Glomerular endothelial cell (primary cell): ENCODE results near the gene TMEM164. TPM values are rescaled to one million over a fixed set of nuclear protein-coding genes. Genes with fewer than 3 reads are reported as not detected.

ENCODE experiments used
- DNase-seq: peaks from one replicate; pipeline ENCODE4 v3.0.0-alpha.2; 2011; ENCODE audit warnings: low read depth, low spot score; ENCODE audit errors: extremely low read depth
- total RNA-seq: library from RNA; depleted of rRNA; stranded (reverse); fragments of >200 nt; gene quantifications from 2 replicates; pipeline ENCODE4 v1.2.3, GENCODE V29; 2015

The TMEM164 gene
- total RNA-seq, 1 donor from 2014 or later, result 11.0 TPM

- DNase-seq, result no peak
Measured at GRCh38 chrX:110159865-110160264, 157.0 kb downstream of the TMEM164 start.

- DNase-seq, result no peak
Measured at GRCh38 chrX:110161361-110161686, 158.4 kb downstream of the TMEM164 start.

GRCh38 chrX:110162131-110162530 lies 159.2 kb downstream of the TMEM164 start:
- DNase-seq, result no peak

GRCh38 chrX:110162867-110163266 lies 160.0 kb downstream of the TMEM164 start:
- no peak for DNase-seq

- no peak for DNase-seq
Measured at GRCh38 chrX:110163488-110163887, 160.6 kb downstream of the TMEM164 start.

GRCh38 chrX:110167952-110168451 lies 165.1 kb downstream of the TMEM164 start:
- DNase-seq, result no peak

GRCh38 chrX:110168585-110168984 lies 165.7 kb downstream of the TMEM164 start:
- DNase-seq, result no peak

- no peak for DNase-seq
Measured at GRCh38 chrX:110170029-110170428, 167.1 kb downstream of the TMEM164 start.

GRCh38 chrX:110171442-110171841 lies 168.5 kb downstream of the TMEM164 start:
- DNase-seq, result no peak

- DNase-seq, result no peak
Measured at GRCh38 chrX:110172215-110172614, 169.3 kb downstream of the TMEM164 start.

GRCh38 chrX:110173192-110174175 lies 170.6 kb downstream of the TMEM164 start:
- no peak for DNase-seq

- DNase-seq, result no peak
Measured at GRCh38 chrX:110175146-110175545, 172.2 kb downstream of the TMEM164 start.

GRCh38 chrX:110175696-110176095 lies 172.8 kb downstream of the TMEM164 start:
- DNase-seq, result no peak

- DNase-seq, result no peak
Measured at GRCh38 chrX:110178179-110178865, 175.4 kb downstream of the TMEM164 start.

GRCh38 chrX:110180176-110180927 lies 177.4 kb downstream of the TMEM164 start:
- DNase-seq, result no peak

- DNase-seq, result no peak
Measured at GRCh38 chrX:110180928-110181310, 178.0 kb downstream of the TMEM164 start.

GRCh38 chrX:110181459-110182137 lies 178.7 kb downstream of the TMEM164 start:
- no peak for DNase-seq

GRCh38 chrX:110182362-110182761 lies 179.4 kb downstream of the TMEM164 start:
- DNase-seq, result no peak

GRCh38 chrX:110182865-110183264 lies 180.0 kb downstream of the TMEM164 start:
- DNase-seq, result no peak

GRCh38 chrX:110183314-110183713 lies 180.4 kb downstream of the TMEM164 start:
- no peak for DNase-seq
